Lung (tissue), 12 donors: Measurements from ENCODE around the gene GRM6. TPM values are rescaled to one million over a fixed set of nuclear protein-coding genes. Genes with fewer than 3 reads are reported as not detected.

Experiments used
- ATAC-seq: fragments of 200-7000 bp; cut with Tn5 transposase; one replicate; pipeline ENCODE4 v1.9.1; 2020; ENCODE audit warnings: moderate number of reproducible peaks; ENCODE audit not compliant: insufficient read depth, low FRiP score
- DNase-seq, 3 donors: peaks; one replicate each; pipeline ENCODE4 v3.0.0-alpha.2; 2013 to 2017
- H3K27ac ChIP-seq, 2 donors: one replicate each; pipeline ENCODE4 v1.5.1; 2013; ENCODE audit warnings: mild to moderate bottlenecking in 2 of 2, moderate library complexity in 2 of 2, control low read depth in 1 of 2, inconsistent platforms in 1 of 2, low read depth in 1 of 2, low read length in 1 of 2
- H3K27me3 ChIP-seq, 3 donors: one replicate each; pipeline ENCODE4 v1.5.1; 2013; ENCODE audit warnings: low read length in 2 of 3; ENCODE audit not compliant: control insufficient read depth in 3 of 3, insufficient read depth in 3 of 3
- H3K36me3 ChIP-seq, 4 donors: one replicate each; pipeline ENCODE4 v1.5.1; 2013; ENCODE audit warnings: low read length in 4 of 4, mild to moderate bottlenecking in 1 of 4, moderate library complexity in 1 of 4; ENCODE audit not compliant: control insufficient read depth in 4 of 4, insufficient read depth in 4 of 4
- H3K4me1 ChIP-seq, 5 donors: one replicate each; pipeline ENCODE4 v1.5.1; 2013; ENCODE audit warnings: low read length in 5 of 5, mild to moderate bottlenecking in 2 of 5, moderate library complexity in 1 of 5; ENCODE audit not compliant: control insufficient read depth in 5 of 5, insufficient read depth in 5 of 5
- H3K4me3 ChIP-seq: one replicate; pipeline ENCODE4 v1.5.1; 2013; ENCODE audit warnings: mild to moderate bottlenecking, control low read depth, moderate library complexity
- H3K9ac ChIP-seq, 2 donors: one replicate each; pipeline ENCODE4 v1.5.1; 2013; ENCODE audit warnings: low read length in 2 of 2, control low read depth in 1 of 2; ENCODE audit not compliant: insufficient read depth in 1 of 2
- H3K9me3 ChIP-seq, 4 donors: one replicate each; pipeline ENCODE4 v1.5.1; 2013; ENCODE audit warnings: low read length in 3 of 4, mild to moderate bottlenecking in 1 of 4, moderate library complexity in 1 of 4; ENCODE audit not compliant: control insufficient read depth in 4 of 4, insufficient read depth in 3 of 4
- CTCF ChIP-seq: IDR thresholded peaks from 2 replicates; pipeline ENCODE4 v1.5.1; 2012; ENCODE audit warnings: mild to moderate bottlenecking; ENCODE audit errors: control extremely low read depth, extremely low read depth
- WGBS, 2 donors: extraction: QIAGEN DNeasy Blood & Tissue Kit; methylation state at CpG; one replicate each; pipeline ENCODE4 v1.1.7; 2013; 5-methylcytosine and 5-hydroxymethylcytosine counted together
- polyA plus RNA-seq, 2 donors: library from polyadenylated mRNA; stranded (reverse); fragments of 200-250 nt; gene quantifications; one replicate each; pipeline ENCODE4 v1.2.1, GENCODE V29; 2013
- total RNA-seq, 2 donors: library from RNA; depleted of rRNA in 1 of 2; stranded (reverse); fragments of >200 nt in 1 of 2; gene quantifications; one replicate each; pipeline ENCODE4 v1.2.1, GENCODE V29; 2014 to 2021
- donor health status: control.
- donor health status: control.
- donor health status: Bipolar disorder and iron deficiency.
- donor health status: healthy.
- donor health status: DM: yes; HTN: yes; CAD: no.

Gene GRM6
- total and polyA plus RNA-seq, 4 donors = not detected

- peak; percentile 96 to 98 (median 98) for DNase-seq
- Histone ChIP-seq H3K27ac (peak within 1 kb of the TSS; percentile 91 to 97), H3K27me3 (no peaks in the 10 kb centered on the region), H3K9ac (peak within 1 kb of the TSS in 1 of 2 donors; percentile 68), H3K4me1 (peaks cover 0 to 8% (median 0%) of the 10 kb centered on the region in 5 donors), H3K36me3 (peaks cover 13 to 23% (median 20%) of the 10 kb centered on the region in 4 donors), H3K9me3 (peaks cover 2 to 27% (median 8%) of the 10 kb centered on the region in 4 donors), H3K4me3 (peak within 1 kb of the TSS; percentile 78)
- WGBS, 2 donors = 0% methylated on average over 65 to 72 of the region's 72 CpGs
- TF ChIP-seq CTCF = no peak
- peak; percentile 99 for ATAC-seq
These were observed 28.5 kb upstream of the GRM6 start, which contains the start of gene ZNF879 for GRCh38 chr5:179023528-179024189. ZNF879 (plus strand) TSS chr5:179023804; CDS start chr5:179025005, 1,201 bp downstream.

- no peak overlapping the region for H3K9ac ChIP-seq
- no peak for DNase-seq
- no peak overlapping the region for H3K4me3 ChIP-seq
- 29 to 30% methylated on average over 1 of the region's 1 CpG for WGBS, 2 donors
- no peaks in the 10 kb centered on the region for H3K36me3 ChIP-seq
- no peak for ATAC-seq
- H3K27ac ChIP-seq = no peak overlapping the region
- H3K9me3 ChIP-seq = peaks cover 0 to 14% (median 4%) of the 10 kb centered on the region in 4 donors
- H3K4me1 ChIP-seq = no peaks in the 10 kb centered on the region
- no peak for TF ChIP-seq CTCF
- H3K27me3 ChIP-seq = no peaks in the 10 kb centered on the region
These were observed 13.5 kb upstream of the GRM6 start for GRCh38 chr5:179008667-179009066.

DNA sequence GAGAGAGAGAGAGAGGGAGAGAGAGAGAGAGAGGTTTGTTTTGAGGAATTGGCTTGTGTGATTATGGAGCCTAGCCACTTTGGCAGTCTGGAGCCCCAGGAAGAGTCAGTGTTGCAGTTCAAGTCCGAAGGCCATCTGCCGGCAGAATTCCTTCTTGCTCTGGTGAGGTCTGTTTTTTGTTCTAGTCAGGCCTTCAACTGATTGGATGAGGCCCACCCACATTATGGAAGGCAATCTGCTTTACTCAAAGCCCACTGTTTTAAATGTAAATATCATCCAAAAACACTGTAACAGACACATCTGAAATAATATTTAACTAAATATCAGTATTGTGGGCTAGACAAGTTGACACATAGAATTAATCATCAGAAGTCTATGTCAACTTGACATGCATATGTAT is 11.4 kb upstream of the GRM6 start:
- Histone ChIP-seq H3K9ac (no peak overlapping the region), H3K27ac (no peak overlapping the region), H3K27me3 (no peaks in the 10 kb centered on the region), H3K4me3 (no peak overlapping the region), H3K9me3 (peaks cover 0 to 9% (median 2%) of the 10 kb centered on the region in 4 donors), H3K36me3 (no peaks in the 10 kb centered on the region), H3K4me1 (no peaks in the 10 kb centered on the region)
- DNase-seq (no peak), ATAC-seq (no peak)
- TF ChIP-seq CTCF = no peak
- WGBS, 2 donors = 87 to 88% methylated on average over 2 of the region's 2 CpGs
